ENCODE measurements around the gene ASB7.

ASB7 gene

GRCh38 chr15:100680726-100681125, 78.3 kb downstream of the ASB7 start:
- Histone ChIP-seq H3K36me3 (ENCODE audit: control insufficient read depth in 4 of 4, insufficient read depth in 4 of 4, low read length in 3 of 4) (no peaks in the 10 kb centered on the region), H3K27me3 (replicated peaks in 2 of 5; ENCODE audit: control insufficient read depth in 4 of 5, insufficient read depth in 5 of 5, low read length in 4 of 5) (no peaks in the 10 kb centered on the region), H3K4me1 (ENCODE audit: control extremely low read depth in 1 of 4, control insufficient read depth in 4 of 4, insufficient read depth in 4 of 4, low read length in 3 of 4) (peaks cover 0 to 6% (median 3%) of the 10 kb centered on the region in 4 experiments), H3K27ac (ENCODE audit: insufficient read depth in 1 of 2, low read depth in 1 of 2, low read length in 2 of 2, poor library complexity in 1 of 2, severe bottlenecking in 2 of 2) (no peak overlapping the region), H3K9me3 (ENCODE audit: control extremely low read depth in 1 of 5, control insufficient read depth in 4 of 5, insufficient read depth in 2 of 5, low read depth in 1 of 5, low read length in 4 of 5) (peaks cover 0 to 22% (median 9%) of the 10 kb centered on the region in 5 experiments), H3K4me3 (ENCODE audit: control insufficient read depth in 1 of 7, extremely low read depth in 1 of 7, insufficient read depth in 4 of 7, low read depth in 2 of 7, low read length in 6 of 7) (no peak overlapping the region)
- no peak for DNase-seq
- WGBS (ENCODE audit: insufficient coverage): 100% methylated on average over 4 of the region's 6 CpGs
- ChIA-PET CTCF (no interaction called here), POLR2A (no interaction called here)

- no peak for DNase-seq
- no peaks in the 10 kb centered on the region for H3K36me3 ChIP-seq (ENCODE audit: control insufficient read depth in 4 of 4, insufficient read depth in 4 of 4, low read length in 3 of 4)
- no peak overlapping the region for H3K4me3 ChIP-seq (ENCODE audit: control insufficient read depth in 1 of 7, extremely low read depth in 1 of 7, insufficient read depth in 4 of 7, low read depth in 2 of 7, low read length in 6 of 7)
- POLR2A ChIA-PET: no interaction called here
- 100% methylated on average over 2 of the region's 3 CpGs for WGBS (ENCODE audit: insufficient coverage)
- peaks cover 0 to 22% (median 9%) of the 10 kb centered on the region in 5 experiments for H3K9me3 ChIP-seq (ENCODE audit: control extremely low read depth in 1 of 5, control insufficient read depth in 4 of 5, insufficient read depth in 2 of 5, low read depth in 1 of 5, low read length in 4 of 5)
- H3K27ac ChIP-seq (ENCODE audit: insufficient read depth in 1 of 2, low read depth in 1 of 2, low read length in 2 of 2, poor library complexity in 1 of 2, severe bottlenecking in 2 of 2): no peak overlapping the region
- peaks cover 0 to 2% (median 0%) of the 10 kb centered on the region in 5 experiments for H3K27me3 ChIP-seq (replicated peaks in 2 of 5; ENCODE audit: control insufficient read depth in 4 of 5, insufficient read depth in 5 of 5, low read length in 4 of 5)
- CTCF ChIA-PET: no interaction called here
- H3K4me1 ChIP-seq (ENCODE audit: control extremely low read depth in 1 of 4, control insufficient read depth in 4 of 4, insufficient read depth in 4 of 4, low read length in 3 of 4): peaks cover 0 to 6% (median 3%) of the 10 kb centered on the region in 4 experiments
Measured at GRCh38 chr15:100681335-100681746, 79.0 kb downstream of the ASB7 start.

GRCh38 chr15:100682468-100682867, 80.1 kb downstream of the ASB7 start:
- peak in 1 of 3 donors; percentile 2 for DNase-seq
- CTCF ChIA-PET: no interaction called here
- H3K9me3 ChIP-seq (ENCODE audit: control extremely low read depth in 1 of 5, control insufficient read depth in 4 of 5, insufficient read depth in 2 of 5, low read depth in 1 of 5, low read length in 4 of 5): peaks cover 0 to 22% (median 9%) of the 10 kb centered on the region in 5 experiments
- 0% methylated on average over 2 of the region's 4 CpGs for WGBS (ENCODE audit: insufficient coverage)
- peaks cover 0 to 6% (median 3%) of the 10 kb centered on the region in 4 experiments for H3K4me1 ChIP-seq (ENCODE audit: control extremely low read depth in 1 of 4, control insufficient read depth in 4 of 4, insufficient read depth in 4 of 4, low read length in 3 of 4)
- H3K36me3 ChIP-seq (ENCODE audit: control insufficient read depth in 4 of 4, insufficient read depth in 4 of 4, low read length in 3 of 4): no peaks in the 10 kb centered on the region
- H3K4me3 ChIP-seq (ENCODE audit: control insufficient read depth in 1 of 7, extremely low read depth in 1 of 7, insufficient read depth in 4 of 7, low read depth in 2 of 7, low read length in 6 of 7): no peak overlapping the region
- peaks cover 0 to 4% (median 0%) of the 10 kb centered on the region in 5 experiments for H3K27me3 ChIP-seq (replicated peaks in 2 of 5; ENCODE audit: control insufficient read depth in 4 of 5, insufficient read depth in 5 of 5, low read length in 4 of 5)
- H3K27ac ChIP-seq (ENCODE audit: insufficient read depth in 1 of 2, low read depth in 1 of 2, low read length in 2 of 2, poor library complexity in 1 of 2, severe bottlenecking in 2 of 2): no peak overlapping the region
- POLR2A ChIA-PET: no interaction called here

GRCh38 chr15:100683434-100683833, 81.0 kb downstream of the ASB7 start:
- Histone ChIP-seq H3K36me3 (ENCODE audit: control insufficient read depth in 4 of 4, insufficient read depth in 4 of 4, low read length in 3 of 4) (no peaks in the 10 kb centered on the region), H3K4me1 (ENCODE audit: control extremely low read depth in 1 of 4, control insufficient read depth in 4 of 4, insufficient read depth in 4 of 4, low read length in 3 of 4) (peaks cover 0 to 6% (median 3%) of the 10 kb centered on the region in 4 experiments), H3K4me3 (ENCODE audit: control insufficient read depth in 1 of 7, extremely low read depth in 1 of 7, insufficient read depth in 4 of 7, low read depth in 2 of 7, low read length in 6 of 7) (no peak overlapping the region), H3K27me3 (replicated peaks in 2 of 5; ENCODE audit: control insufficient read depth in 4 of 5, insufficient read depth in 5 of 5, low read length in 4 of 5) (peaks cover 0 to 11% (median 0%) of the 10 kb centered on the region in 5 experiments), H3K27ac (ENCODE audit: insufficient read depth in 1 of 2, low read depth in 1 of 2, low read length in 2 of 2, poor library complexity in 1 of 2, severe bottlenecking in 2 of 2) (no peak overlapping the region), H3K9me3 (ENCODE audit: control extremely low read depth in 1 of 5, control insufficient read depth in 4 of 5, insufficient read depth in 2 of 5, low read depth in 1 of 5, low read length in 4 of 5) (peaks cover 0 to 22% (median 9%) of the 10 kb centered on the region in 5 experiments)
- WGBS (ENCODE audit: insufficient coverage): 94% methylated on average over 6 of the region's 6 CpGs
- ChIA-PET POLR2A (interaction anchor here (1.2 kb wide), 1 partner anchor 81 kb away, joined by 3 read pairs; the partner anchor contains the start of gene LINS1), CTCF (interaction anchor here (1.7 kb wide), 1 partner anchor 11 kb away, joined by 4 read pairs; no protein-coding TSS in a partner anchor)
- DNase-seq: no peak

- Histone ChIP-seq H3K27me3 (replicated peaks in 2 of 5; ENCODE audit: control insufficient read depth in 4 of 5, insufficient read depth in 5 of 5, low read length in 4 of 5) (peaks cover 0 to 11% (median 4%) of the 10 kb centered on the region in 5 experiments), H3K4me3 (ENCODE audit: control insufficient read depth in 1 of 7, extremely low read depth in 1 of 7, insufficient read depth in 4 of 7, low read depth in 2 of 7, low read length in 6 of 7) (no peak overlapping the region), H3K9me3 (ENCODE audit: control extremely low read depth in 1 of 5, control insufficient read depth in 4 of 5, insufficient read depth in 2 of 5, low read depth in 1 of 5, low read length in 4 of 5) (peaks cover 0 to 17% (median 6%) of the 10 kb centered on the region in 5 experiments), H3K4me1 (ENCODE audit: control extremely low read depth in 1 of 4, control insufficient read depth in 4 of 4, insufficient read depth in 4 of 4, low read length in 3 of 4) (peaks cover 0 to 6% (median 3%) of the 10 kb centered on the region in 4 experiments), H3K27ac (ENCODE audit: insufficient read depth in 1 of 2, low read depth in 1 of 2, low read length in 2 of 2, poor library complexity in 1 of 2, severe bottlenecking in 2 of 2) (no peak overlapping the region), H3K36me3 (ENCODE audit: control insufficient read depth in 4 of 4, insufficient read depth in 4 of 4, low read length in 3 of 4) (no peaks in the 10 kb centered on the region)
- ChIA-PET POLR2A (interaction anchor here (1.2 kb wide), 1 partner anchor 83 kb away, joined by 3 read pairs; the partner anchor contains the start of gene LINS1), CTCF (interaction anchor here (1.7 kb wide), 1 partner anchor 13 kb away, joined by 4 read pairs; no protein-coding TSS in a partner anchor)
- DNase-seq: no peak
- 100% methylated on average over 4 of the region's 6 CpGs for WGBS (ENCODE audit: insufficient coverage)
Measured at GRCh38 chr15:100684591-100684990, 82.2 kb downstream of the ASB7 start.

- peaks cover 0 to 6% (median 3%) of the 10 kb centered on the region in 4 experiments for H3K4me1 ChIP-seq (ENCODE audit: control extremely low read depth in 1 of 4, control insufficient read depth in 4 of 4, insufficient read depth in 4 of 4, low read length in 3 of 4)
- no peak for DNase-seq
- 95% methylated on average over 20 of the region's 23 CpGs for WGBS (ENCODE audit: insufficient coverage)
- peaks cover 0 to 9% (median 3%) of the 10 kb centered on the region in 5 experiments for H3K9me3 ChIP-seq (ENCODE audit: control extremely low read depth in 1 of 5, control insufficient read depth in 4 of 5, insufficient read depth in 2 of 5, low read depth in 1 of 5, low read length in 4 of 5)
- no peaks in the 10 kb centered on the region for H3K36me3 ChIP-seq (ENCODE audit: control insufficient read depth in 4 of 4, insufficient read depth in 4 of 4, low read length in 3 of 4)
- H3K4me3 ChIP-seq (ENCODE audit: control insufficient read depth in 1 of 7, extremely low read depth in 1 of 7, insufficient read depth in 4 of 7, low read depth in 2 of 7, low read length in 6 of 7): no peak overlapping the region
- H3K27ac ChIP-seq (ENCODE audit: insufficient read depth in 1 of 2, low read depth in 1 of 2, low read length in 2 of 2, poor library complexity in 1 of 2, severe bottlenecking in 2 of 2): no peak overlapping the region
- POLR2A ChIA-PET: no interaction called here
- CTCF ChIA-PET: no interaction called here
- H3K27me3 ChIP-seq (replicated peaks in 2 of 5; ENCODE audit: control insufficient read depth in 4 of 5, insufficient read depth in 5 of 5, low read length in 4 of 5): peaks cover 0 to 11% (median 4%) of the 10 kb centered on the region in 5 experiments
Measured at GRCh38 chr15:100686021-100686724, 83.8 kb downstream of the ASB7 start.
